ENCODE results near the gene UBE4A.

- TF ChIP-seq POLR2AphosphoS5 (IDR thresholded peaks at IDR 0.05; ENCODE audit: low read depth, low read length) (no peak), TAF1 (IDR thresholded peaks at IDR 0.05; ENCODE audit: borderline replicate concordance, low read depth, low read length) (no peak), POLR2A (IDR thresholded peaks at IDR 0.05; ENCODE audit: low read depth, low read length) (no peak)
These were observed 42.6 kb downstream of the UBE4A start for GRCh38 chr11:118401880-118402590.
